HepG2 (cell line): ENCODE measurements around the gene XPO5. TPM values are rescaled to one million over a fixed set of nuclear protein-coding genes. Genes with fewer than 3 reads are reported as not detected.

ENCODE experiments used
- FOXJ3 ChIP-seq: sonication (generic); formaldehyde crosslinking; IDR thresholded peaks from 2 replicates; pipeline ENCODE4 v1.4.0; 2020; ENCODE audit warnings: missing genetic modification reagents, mild to moderate bottlenecking, borderline replicate concordance
- IRF9 ChIP-seq: sonication (generic); formaldehyde crosslinking; IDR thresholded peaks from 2 replicates; pipeline ENCODE4 v1.8.0; 2022; ENCODE audit warnings: missing genetic modification reagents, mild to moderate bottlenecking, borderline replicate concordance
- SNAPC2 ChIP-seq: sonication (generic); formaldehyde crosslinking; IDR thresholded peaks from 2 replicates; pipeline ENCODE4 v1.8.1; 2022; ENCODE audit warnings: mild to moderate bottlenecking, missing genetic modification reagents
- SNAPC4 ChIP-seq: sonication (generic); formaldehyde crosslinking; IDR thresholded peaks from 2 replicates; pipeline ENCODE4 v1.4.0; 2020; ENCODE audit warnings: mild to moderate bottlenecking, missing genetic modification reagents
- ZFP36L2 ChIP-seq: sonication (generic); formaldehyde crosslinking; IDR thresholded peaks from 2 replicates; pipeline ENCODE4 v1.4.0; 2020; ENCODE audit warnings: missing genetic modification reagents
- ZNF407 ChIP-seq: sonication (generic); formaldehyde crosslinking; IDR thresholded peaks from one replicate; pipeline ENCODE4 v1.5.1; 2020; ENCODE audit warnings: mild to moderate bottlenecking, missing genetic modification reagents; ENCODE audit errors: not compliant biosample characterization
- ZNF768 ChIP-seq: sonication (generic); formaldehyde crosslinking; IDR thresholded peaks from 2 replicates; pipeline ENCODE4 v1.4.0; 2020; ENCODE audit warnings: missing genetic modification reagents
- polyA plus RNA-seq, 8 experiments: library from polyadenylated mRNA; depleted of rRNA in 3 of 8; stranded (reverse) in 7 of 8; unstranded in 1 of 8; fragments of >200 nt; fragmentation: Illumina TruSeq in 4 of 8; extraction: Trizol in 4 of 8; gene quantifications; 2 replicates each; pipeline versions ENCODE4 v1.2.1 to v1.2.3, GENCODE V29; 2011 to 2016; ENCODE audit warnings: low read depth in 4 of 8, missing spikeins in 1 of 8, mixed read lengths in 1 of 8; ENCODE audit not compliant: insufficient read depth in 1 of 8
- total RNA-seq, 5 experiments: library from RNA; depleted of rRNA; stranded (reverse); fragments of >200 nt; fragmentation: Illumina TruSeq; extraction: Trizol; gene quantifications; 2 replicates each; pipeline ENCODE4 v1.2.3, GENCODE V29; 2016; ENCODE audit warnings: low read depth in 1 of 5

Gene XPO5
- total and polyA plus RNA-seq, 2 of the 13 experiments (the other 11 are each of a cell fraction or from before 2014, with no cell fraction given) = 52.2 to 68.0 TPM

- TF ChIP-seq SNAPC4 (CRISPR knock-in tag) (no peak), IRF9 (CRISPR knock-in tag) (no peak), FOXJ3 (CRISPR knock-in tag) (no peak), ZNF768 (peak; percentile 10; the same call in 1 of the 2 replicates), ZNF407 (peak; percentile 42), SNAPC2 (no peak), ZFP36L2 (CRISPR knock-in tag) (no peak)
Observed at GRCh38 chr6:43509984-43510826, 65.6 kb downstream of the XPO5 start, which contains the start of gene LRRC73 (continued).
